Vagina (tissue), 2 donors: ENCODE measurements around the gene NGFR.

ENCODE experiments used
- POLR2A ChIP-seq, 2 donors: fragments of 450-650 bp; IDR thresholded peaks; one replicate each; pipeline ENCODE4 v1.6.1; 2017; ENCODE audit warnings: antibody characterized with exemption in 2 of 2, mild to moderate bottlenecking in 2 of 2, moderate library complexity in 2 of 2
- TF ChIP-seq, protein P1 (sequence below), 3 experiments: fragments of 450-650 bp in 2 of 3; fragments of 200-600 bp in 1 of 3; sonication (generic) in 1 of 3; IDR thresholded peaks; one replicate each; pipeline ENCODE4 v1.5.1; 2017 to 2019; ENCODE audit warnings: antibody characterized with exemption in 3 of 3, mild to moderate bottlenecking in 2 of 3, moderate library complexity in 2 of 3

DNA sequence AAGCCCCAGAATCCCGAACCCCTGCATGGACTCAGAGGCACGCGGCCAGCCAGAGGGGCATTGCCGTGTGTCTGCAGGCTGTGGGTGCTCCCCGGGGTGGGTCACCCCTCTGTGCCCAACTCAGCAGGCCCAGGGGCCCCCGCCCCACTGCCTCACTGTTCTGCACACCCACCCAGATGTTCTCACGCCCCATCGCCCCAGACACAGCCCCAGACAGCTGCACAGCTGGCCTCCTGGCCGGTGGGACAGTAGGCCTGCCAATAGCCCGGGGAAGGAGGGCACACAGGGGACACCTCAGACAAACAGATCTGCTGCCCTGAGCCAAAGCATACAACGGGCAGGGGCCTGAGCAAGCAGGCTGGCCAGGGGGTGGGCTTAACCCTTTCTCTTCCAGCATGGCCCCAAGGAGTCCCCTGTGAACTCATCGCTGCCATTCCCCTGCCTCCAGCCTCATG lies 53.0 kb downstream of the NGFR start:
- no peak for TF ChIP-seq POLR2A (IDR thresholded peaks at IDR 0.05)
- TF ChIP-seq, protein P1, sequence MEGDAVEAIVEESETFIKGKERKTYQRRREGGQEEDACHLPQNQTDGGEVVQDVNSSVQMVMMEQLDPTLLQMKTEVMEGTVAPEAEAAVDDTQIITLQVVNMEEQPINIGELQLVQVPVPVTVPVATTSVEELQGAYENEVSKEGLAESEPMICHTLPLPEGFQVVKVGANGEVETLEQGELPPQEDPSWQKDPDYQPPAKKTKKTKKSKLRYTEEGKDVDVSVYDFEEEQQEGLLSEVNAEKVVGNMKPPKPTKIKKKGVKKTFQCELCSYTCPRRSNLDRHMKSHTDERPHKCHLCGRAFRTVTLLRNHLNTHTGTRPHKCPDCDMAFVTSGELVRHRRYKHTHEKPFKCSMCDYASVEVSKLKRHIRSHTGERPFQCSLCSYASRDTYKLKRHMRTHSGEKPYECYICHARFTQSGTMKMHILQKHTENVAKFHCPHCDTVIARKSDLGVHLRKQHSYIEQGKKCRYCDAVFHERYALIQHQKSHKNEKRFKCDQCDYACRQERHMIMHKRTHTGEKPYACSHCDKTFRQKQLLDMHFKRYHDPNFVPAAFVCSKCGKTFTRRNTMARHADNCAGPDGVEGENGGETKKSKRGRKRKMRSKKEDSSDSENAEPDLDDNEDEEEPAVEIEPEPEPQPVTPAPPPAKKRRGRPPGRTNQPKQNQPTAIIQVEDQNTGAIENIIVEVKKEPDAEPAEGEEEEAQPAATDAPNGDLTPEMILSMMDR (IDR thresholded peaks at IDR 0.05), result no peak
